ENCODE measurements around the gene TUBGCP4. TPM values are rescaled to one million over a fixed set of nuclear protein-coding genes. Genes with fewer than 3 reads are reported as not detected.

Gene TUBGCP4
- total and polyA plus RNA-seq, 8 donors, result 2.6 to 50.4 (median 10.1) TPM

GRCh38 chr15:43412096-43412495 lies 41.2 kb downstream of the TUBGCP4 start:
- 95 to 100% (median 96%) methylated on average over 1 of the region's 1 CpG for WGBS, 5 donors
- Histone ChIP-seq H3K4me1 (no peaks in the 10 kb centered on the region), H3K27me3 (no peaks in the 10 kb centered on the region), H3K36me3 (peaks cover 57 to 100% (median 100%) of the 10 kb centered on the region in 4 donors), H3K9me3 (no peaks in the 10 kb centered on the region), H3K4me3 (no peak overlapping the region), H3K27ac (no peak overlapping the region)
- TF ChIP-seq EP300 (IDR thresholded peaks at IDR 0.05), result no peak
- no peak for TF ChIP-seq POLR2AphosphoS5 (IDR thresholded peaks at IDR 0.05)
- TF ChIP-seq POLR2A (IDR thresholded peaks at IDR 0.05), result no peak
- no peak for TF ChIP-seq CTCF (IDR thresholded peaks at IDR 0.05)
- no peak for DNase-seq
- intact Hi-C loops (cut with DNase I; ENCODE audit: low total_unique reads), result no loop called here

- H3K36me3 ChIP-seq, result peaks cover 36 to 99% (median 98%) of the 10 kb centered on the region in 4 donors
- DNase-seq, result no peak
- H3K27ac ChIP-seq, result no peak overlapping the region
- no peaks in the 10 kb centered on the region for H3K9me3 ChIP-seq
- no peak for TF ChIP-seq POLR2AphosphoS5 (IDR thresholded peaks at IDR 0.05)
- TF ChIP-seq CTCF (IDR thresholded peaks at IDR 0.05), result no peak
- no peak for TF ChIP-seq EP300 (IDR thresholded peaks at IDR 0.05)
- TF ChIP-seq POLR2A (IDR thresholded peaks at IDR 0.05), result no peak
- H3K4me3 ChIP-seq, result no peak overlapping the region
- intact Hi-C loops (cut with DNase I; ENCODE audit: low total_unique reads), result no loop called here
- H3K4me1 ChIP-seq, result no peaks in the 10 kb centered on the region
- no peaks in the 10 kb centered on the region for H3K27me3 ChIP-seq
Measured at GRCh38 chr15:43414196-43414595, 43.3 kb downstream of the TUBGCP4 start.

GRCh38 chr15:43420435-43420834 lies 49.5 kb downstream of the TUBGCP4 start:
- intact Hi-C loops (cut with DNase I; ENCODE audit: low total_unique reads), result no loop called here
- DNase-seq, result no peak

GRCh38 chr15:43420876-43421275 lies 50.0 kb downstream of the TUBGCP4 start:
- no peaks in the 10 kb centered on the region for H3K27me3 ChIP-seq
- H3K4me3 ChIP-seq, result no peak overlapping the region
- H3K36me3 ChIP-seq, result peaks cover 36 to 96% (median 94%) of the 10 kb centered on the region in 4 donors
- no peak overlapping the region for H3K27ac ChIP-seq
- H3K9me3 ChIP-seq, result no peaks in the 10 kb centered on the region
- H3K4me1 ChIP-seq, result no peaks in the 10 kb centered on the region
- TF ChIP-seq POLR2A (IDR thresholded peaks at IDR 0.05) (no peak), POLR2AphosphoS5 (IDR thresholded peaks at IDR 0.05) (no peak), CTCF (IDR thresholded peaks at IDR 0.05) (no peak), EP300 (IDR thresholded peaks at IDR 0.05) (no peak)
- WGBS, 5 donors, result 95 to 100% (median 97%) methylated on average over 7 of the region's 7 CpGs
- intact Hi-C loops (cut with DNase I; ENCODE audit: low total_unique reads), result no loop called here
- no peak for DNase-seq

More at GRCh38 chr15:43420435-43420834, 49.5 kb downstream of the TUBGCP4 start:
- no peaks in the 10 kb centered on the region for H3K27me3 ChIP-seq
- H3K27ac ChIP-seq, result no peak overlapping the region
- peaks cover 41 to 96% (median 95%) of the 10 kb centered on the region in 4 donors for H3K36me3 ChIP-seq
- H3K9me3 ChIP-seq, result no peaks in the 10 kb centered on the region
- H3K4me1 ChIP-seq, result no peaks in the 10 kb centered on the region
- H3K4me3 ChIP-seq, result no peak overlapping the region
- 94 to 96% (median 95%) methylated on average over 10 of the region's 10 CpGs for WGBS, 5 donors
- TF ChIP-seq EP300 (IDR thresholded peaks at IDR 0.05) (no peak), POLR2AphosphoS5 (IDR thresholded peaks at IDR 0.05) (no peak), POLR2A (IDR thresholded peaks at IDR 0.05) (no peak), CTCF (IDR thresholded peaks at IDR 0.05) (no peak)

Measured in stomach (tissue), 9 donors.